ENCODE data around the gene ITPR3. TPM values are rescaled to one million over a fixed set of nuclear protein-coding genes. Genes with fewer than 3 reads are reported as not detected.

The ITPR3 gene
- 136 and 143 TPM in 2 replicates for total RNA-seq (2022)
- Bru-seq, nascent RNA: percentile 75 among the genes with signal in this experiment
- BruChase-seq, experiment 1, labeled RNA remaining after a 6-hour chase: percentile 89 among the genes with signal in this experiment
- BruChase-seq, experiment 2, labeled RNA remaining after a 2-hour chase: percentile 86 among the genes with signal in this experiment
- long read RNA-seq, full-length matches to known transcripts: 8 of 77 reads
- long read RNA-seq, partial matches to known transcripts: 54 of 77 reads
- long read RNA-seq, other reads (novel, unspliced or antisense): 15 of 77 reads

DNA sequence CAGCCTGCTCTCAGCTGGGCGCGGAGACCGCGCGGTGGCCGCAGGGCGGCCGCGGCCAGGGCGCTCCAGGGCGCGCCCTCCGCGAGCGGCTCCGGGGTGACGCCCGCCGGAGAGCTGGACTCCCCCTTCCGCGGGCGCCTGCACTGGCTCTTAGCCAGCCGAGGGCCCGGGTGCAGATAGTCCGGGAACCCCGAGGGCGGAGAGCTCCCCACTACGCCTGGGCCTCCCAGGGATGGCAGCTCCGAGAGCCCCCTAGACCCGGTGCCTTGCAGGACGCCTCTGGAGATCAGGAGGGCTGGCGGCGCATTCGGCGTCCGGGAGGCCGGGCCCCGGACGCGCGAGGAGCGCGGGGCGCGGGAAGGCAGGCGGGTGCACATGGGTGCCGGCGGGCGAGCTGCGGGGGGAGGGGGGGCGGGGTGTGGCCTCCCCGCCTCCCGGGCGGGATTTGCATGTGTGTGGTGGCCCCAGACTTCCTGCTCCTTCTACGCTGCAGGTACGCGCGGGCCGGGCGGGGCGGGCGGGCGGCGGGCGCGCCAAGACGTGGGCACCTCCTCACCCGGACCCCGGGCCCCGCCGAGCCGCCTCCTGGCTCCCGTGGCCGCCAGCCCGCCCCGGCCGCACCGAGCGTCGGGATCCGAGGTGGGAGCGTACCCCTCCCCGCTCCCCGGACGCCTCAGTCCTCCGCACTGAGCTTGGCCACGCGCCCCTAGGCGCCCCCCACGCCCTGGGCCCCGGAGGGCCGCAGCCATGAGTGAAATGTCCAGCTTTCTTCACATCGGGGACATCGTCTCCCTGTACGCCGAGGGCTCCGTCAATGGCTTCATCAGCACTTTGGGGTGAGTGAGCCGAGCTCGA, at the start of gene ITPR3:
Gene ITPR3 (plus strand): TSS at position 467 of the 855 bp plus-strand sequence. CDS start 281 bp downstream, at position 748.
- CTCF ChIA-PET: interaction anchor here (0.7 to 4.4 kb wide), 7 partner anchors 10 to 1372 kb away, joined by 3 to 26 read pairs (median 7); partner anchors contain the start of gene BAK1
- Mint-ChIP-seq H3K36me3 (ENCODE audit: insufficient read depth, unreplicated experiment) (peaks cover 68% of the 10 kb centered on the region), H3K4me3 (ENCODE audit: low read depth, unreplicated experiment) (peak within 1 kb of the TSS; percentile 89), H3K27ac (ENCODE audit: unreplicated experiment) (peak within 1 kb of the TSS; percentile 72), H3K4me1 (ENCODE audit: low read depth, unreplicated experiment) (peaks cover 54% of the 10 kb centered on the region), H3K27me3 (ENCODE audit: unreplicated experiment) (no peaks in the 10 kb centered on the region), H3K9me3 (ENCODE audit: low read depth, unreplicated experiment) (no peaks in the 10 kb centered on the region)
- TF ChIP-seq CTCF (IDR thresholded peaks at IDR 0.05; ENCODE audit: unreplicated experiment): no peak
- BruUV-seq (replicated peaks): no TSS peak
- peak; percentile 83 for DNase-seq
- intact Hi-C loops (cut with micrococcal nuclease; ENCODE audit: unreplicated experiment): no loop called here

DNA sequence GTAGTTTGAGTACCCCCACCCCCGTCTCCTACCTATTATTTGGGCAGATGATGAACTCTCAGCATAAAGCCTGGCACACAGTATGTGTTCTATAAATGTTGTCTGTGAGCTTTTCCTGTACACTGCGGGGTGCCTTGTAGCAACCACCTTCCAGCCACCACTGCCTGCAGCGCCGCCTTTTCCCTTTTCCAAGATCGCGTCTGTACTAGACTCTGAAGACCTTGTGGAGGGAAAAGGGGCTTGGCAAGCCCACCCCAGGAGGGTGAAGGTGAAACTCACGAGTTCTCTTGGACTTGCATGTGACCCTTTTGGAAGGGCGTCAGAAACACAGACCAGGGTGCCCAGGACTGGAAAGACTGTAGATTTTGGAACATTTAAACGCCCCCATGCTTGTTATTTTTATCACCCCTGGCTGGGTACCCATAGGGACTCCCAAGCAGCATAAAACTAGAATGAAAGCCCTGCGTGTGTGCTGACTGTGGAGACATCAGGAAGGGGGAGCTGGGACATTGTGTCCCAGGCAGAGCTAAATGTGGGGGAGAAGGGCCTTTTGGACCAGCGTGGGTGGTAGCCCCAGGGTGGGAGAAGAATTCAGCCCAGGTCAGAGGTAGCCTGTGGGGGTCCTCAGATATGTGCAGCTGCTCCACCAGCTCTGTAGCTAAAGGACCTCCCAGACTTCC, 49.3 kb upstream of the ITPR3 start:
- Mint-ChIP-seq H3K4me1 (ENCODE audit: low read depth, unreplicated experiment) (peaks cover 14% of the 10 kb centered on the region), H3K27ac (ENCODE audit: unreplicated experiment) (peak overlapping the region; percentile 65), H3K4me3 (ENCODE audit: low read depth, unreplicated experiment) (peak overlapping the region; percentile 87), H3K27me3 (ENCODE audit: unreplicated experiment) (peaks cover 6% of the 10 kb centered on the region), H3K36me3 (ENCODE audit: insufficient read depth, unreplicated experiment) (peaks cover 45% of the 10 kb centered on the region), H3K9me3 (ENCODE audit: low read depth, unreplicated experiment) (no peaks in the 10 kb centered on the region)
- no TSS peak for BruUV-seq (replicated peaks)
- intact Hi-C loops (cut with micrococcal nuclease; ENCODE audit: unreplicated experiment): no loop called here
- no peak for DNase-seq
- CTCF ChIA-PET: no interaction called here
- no peak for TF ChIP-seq CTCF (IDR thresholded peaks at IDR 0.05; ENCODE audit: unreplicated experiment)

DNA sequence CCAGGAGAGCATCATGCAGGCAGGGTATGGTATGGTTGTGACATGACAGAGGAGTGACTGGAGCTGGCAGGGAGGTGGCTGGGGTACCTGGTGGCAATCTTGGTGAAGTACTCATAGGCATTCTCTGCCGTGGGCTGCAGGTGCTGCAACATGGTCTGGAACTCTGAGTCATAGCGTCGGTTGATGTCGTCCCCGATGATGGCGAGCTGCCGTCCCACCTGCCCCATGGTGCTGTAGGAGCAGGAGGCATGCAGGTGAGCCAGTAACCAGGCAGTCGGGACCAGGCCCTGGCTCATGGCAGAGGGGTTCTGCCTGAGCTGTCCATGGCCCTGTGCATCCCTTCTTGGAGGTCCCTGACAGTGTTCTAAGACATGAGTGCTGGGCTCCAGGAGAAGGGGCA, 45.9 kb upstream of the ITPR3 start:
- intact Hi-C loops (cut with micrococcal nuclease; ENCODE audit: unreplicated experiment): no loop called here
- Mint-ChIP-seq H3K4me3 (ENCODE audit: low read depth, unreplicated experiment) (no peak overlapping the region), H3K27ac (ENCODE audit: unreplicated experiment) (no peak overlapping the region), H3K36me3 (ENCODE audit: insufficient read depth, unreplicated experiment) (peaks cover 76% of the 10 kb centered on the region), H3K27me3 (ENCODE audit: unreplicated experiment) (no peaks in the 10 kb centered on the region), H3K4me1 (ENCODE audit: low read depth, unreplicated experiment) (peaks cover 36% of the 10 kb centered on the region), H3K9me3 (ENCODE audit: low read depth, unreplicated experiment) (no peaks in the 10 kb centered on the region)
- no peak for DNase-seq
- CTCF ChIA-PET: no interaction called here
- BruUV-seq (replicated peaks): no TSS peak
- TF ChIP-seq CTCF (IDR thresholded peaks at IDR 0.05; ENCODE audit: unreplicated experiment): no peak

GRCh38 chr6:33576668-33577067, 44.5 kb upstream of the ITPR3 start:
- H3K4me1 Mint-ChIP-seq (ENCODE audit: low read depth, unreplicated experiment): peaks cover 36% of the 10 kb centered on the region
- peaks cover 70% of the 10 kb centered on the region for H3K36me3 Mint-ChIP-seq (ENCODE audit: insufficient read depth, unreplicated experiment)
- TF ChIP-seq CTCF (IDR thresholded peaks at IDR 0.05; ENCODE audit: unreplicated experiment): no peak
- peak overlapping the region; percentile 74 for H3K27ac Mint-ChIP-seq (ENCODE audit: unreplicated experiment)
- BruUV-seq (replicated peaks): no TSS peak
- CTCF ChIA-PET: interaction anchor here (1.1 kb wide), 1 partner anchor 12 kb away, joined by 3 read pairs; no protein-coding TSS in a partner anchor
- no peaks in the 10 kb centered on the region for H3K27me3 Mint-ChIP-seq (ENCODE audit: unreplicated experiment)
- no peaks in the 10 kb centered on the region for H3K9me3 Mint-ChIP-seq (ENCODE audit: low read depth, unreplicated experiment)
- H3K4me3 Mint-ChIP-seq (ENCODE audit: low read depth, unreplicated experiment): peak overlapping the region; percentile 36
- no peak for DNase-seq
- intact Hi-C loops (cut with micrococcal nuclease; ENCODE audit: unreplicated experiment): no loop called here
